ENCODE measurements around the gene SLC46A2. TPM values are rescaled to one million over a fixed set of nuclear protein-coding genes. Genes with fewer than 3 reads are reported as not detected.

Gene SLC46A2
- polyA plus RNA-seq, 1 donor from 2014 or later, result not detected

GRCh38 chr9:112861638-112862555 lies 28.8 kb downstream of the SLC46A2 start:
- Histone ChIP-seq H4K20me1 (ENCODE audit: insufficient read depth) (no peaks in the 10 kb centered on the region), H3K4me2 (ENCODE audit: low read length) (no peak overlapping the region), H3K27ac (ENCODE audit: low read length) (no peak overlapping the region), H3K9me3 (ENCODE audit: low read length) (no peaks in the 10 kb centered on the region), H3K9ac (ENCODE audit: low read length) (no peak overlapping the region), H3K4me3 (ENCODE audit: low read length) (no peak overlapping the region), H3K9me2 (ENCODE audit: insufficient read depth, low read length) (no peaks in the 10 kb centered on the region), H3K36me3 (ENCODE audit: insufficient read depth, low read length) (no peaks in the 10 kb centered on the region), H3K27me3 (ENCODE audit: insufficient read depth, low read depth, low read length) (no peaks in the 10 kb centered on the region), H2AFZ (ENCODE audit: low read depth, low read length) (no peak overlapping the region), H3K79me2 (replicated peaks; ENCODE audit: insufficient read depth, low read length) (no peaks in the 10 kb centered on the region), H3F3A (ENCODE audit: insufficient read depth, low read length, poor library complexity, severe bottlenecking) (no peaks in the 10 kb centered on the region)
- no peak for TF ChIP-seq EP300 (conservative IDR thresholded peaks at IDR 0.05; ENCODE audit: poor library complexity, severe bottlenecking)
- no peak for TF ChIP-seq TAF1 (IDR thresholded peaks at IDR 0.05; ENCODE audit: low read depth)
- TF ChIP-seq, protein P1, sequence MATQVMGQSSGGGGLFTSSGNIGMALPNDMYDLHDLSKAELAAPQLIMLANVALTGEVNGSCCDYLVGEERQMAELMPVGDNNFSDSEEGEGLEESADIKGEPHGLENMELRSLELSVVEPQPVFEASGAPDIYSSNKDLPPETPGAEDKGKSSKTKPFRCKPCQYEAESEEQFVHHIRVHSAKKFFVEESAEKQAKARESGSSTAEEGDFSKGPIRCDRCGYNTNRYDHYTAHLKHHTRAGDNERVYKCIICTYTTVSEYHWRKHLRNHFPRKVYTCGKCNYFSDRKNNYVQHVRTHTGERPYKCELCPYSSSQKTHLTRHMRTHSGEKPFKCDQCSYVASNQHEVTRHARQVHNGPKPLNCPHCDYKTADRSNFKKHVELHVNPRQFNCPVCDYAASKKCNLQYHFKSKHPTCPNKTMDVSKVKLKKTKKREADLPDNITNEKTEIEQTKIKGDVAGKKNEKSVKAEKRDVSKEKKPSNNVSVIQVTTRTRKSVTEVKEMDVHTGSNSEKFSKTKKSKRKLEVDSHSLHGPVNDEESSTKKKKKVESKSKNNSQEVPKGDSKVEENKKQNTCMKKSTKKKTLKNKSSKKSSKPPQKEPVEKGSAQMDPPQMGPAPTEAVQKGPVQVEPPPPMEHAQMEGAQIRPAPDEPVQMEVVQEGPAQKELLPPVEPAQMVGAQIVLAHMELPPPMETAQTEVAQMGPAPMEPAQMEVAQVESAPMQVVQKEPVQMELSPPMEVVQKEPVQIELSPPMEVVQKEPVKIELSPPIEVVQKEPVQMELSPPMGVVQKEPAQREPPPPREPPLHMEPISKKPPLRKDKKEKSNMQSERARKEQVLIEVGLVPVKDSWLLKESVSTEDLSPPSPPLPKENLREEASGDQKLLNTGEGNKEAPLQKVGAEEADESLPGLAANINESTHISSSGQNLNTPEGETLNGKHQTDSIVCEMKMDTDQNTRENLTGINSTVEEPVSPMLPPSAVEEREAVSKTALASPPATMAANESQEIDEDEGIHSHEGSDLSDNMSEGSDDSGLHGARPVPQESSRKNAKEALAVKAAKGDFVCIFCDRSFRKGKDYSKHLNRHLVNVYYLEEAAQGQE (IDR thresholded peaks at IDR 0.05; ENCODE audit: borderline replicate concordance), result no peak
- TF ChIP-seq SMC3 (conservative IDR thresholded peaks at IDR 0.05; ENCODE audit: poor library complexity), result no peak

DNA sequence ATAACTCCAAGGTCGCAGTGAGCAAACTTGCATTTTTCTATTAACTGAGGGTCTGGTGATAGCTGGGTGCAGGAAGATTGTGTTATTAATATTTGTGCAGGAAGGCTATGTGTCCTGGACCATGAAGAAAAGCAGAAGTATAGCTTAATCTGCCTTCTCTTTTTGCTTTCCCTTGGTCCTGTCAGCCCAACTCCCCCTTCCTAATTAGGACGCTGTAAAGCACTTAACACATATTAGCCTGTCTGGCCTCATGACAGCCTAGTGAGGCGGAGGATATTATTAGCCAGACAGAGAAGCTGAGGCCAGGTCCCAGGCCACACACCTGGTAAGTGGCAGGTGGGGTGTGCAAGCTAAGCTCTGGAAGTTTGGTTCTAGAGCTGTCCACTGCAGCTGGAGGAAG lies 29.5 kb downstream of the SLC46A2 start:
- Histone ChIP-seq H3K4me2 (ENCODE audit: low read length) (no peak overlapping the region), H3K27ac (ENCODE audit: low read length) (no peak overlapping the region), H3K4me3 (ENCODE audit: low read length) (no peak overlapping the region), H2AFZ (ENCODE audit: low read depth, low read length) (no peak overlapping the region), H3F3A (ENCODE audit: insufficient read depth, low read length, poor library complexity, severe bottlenecking) (no peaks in the 10 kb centered on the region), H3K79me2 (replicated peaks; ENCODE audit: insufficient read depth, low read length) (no peaks in the 10 kb centered on the region), H3K9me3 (ENCODE audit: low read length) (no peaks in the 10 kb centered on the region), H3K27me3 (ENCODE audit: insufficient read depth, low read depth, low read length) (no peaks in the 10 kb centered on the region), H3K36me3 (ENCODE audit: insufficient read depth, low read length) (no peaks in the 10 kb centered on the region), H3K9me2 (ENCODE audit: insufficient read depth, low read length) (no peaks in the 10 kb centered on the region), H3K9ac (ENCODE audit: low read length) (no peak overlapping the region), H4K20me1 (ENCODE audit: insufficient read depth) (no peaks in the 10 kb centered on the region)
- no peak for TF ChIP-seq TAF1 (IDR thresholded peaks at IDR 0.05; ENCODE audit: low read depth)
- TF ChIP-seq RAD21 (conservative IDR thresholded peaks at IDR 0.05), result no peak
- TF ChIP-seq EZH2 (IDR thresholded peaks at IDR 0.05; ENCODE audit: borderline replicate concordance, insufficient read depth, low read length, poor library complexity, severe bottlenecking), result no peak
- TF ChIP-seq, protein P1 (IDR thresholded peaks at IDR 0.05; ENCODE audit: borderline replicate concordance), result no peak
- TF ChIP-seq EP300 (conservative IDR thresholded peaks at IDR 0.05; ENCODE audit: poor library complexity, severe bottlenecking), result no peak
- no peak for TF ChIP-seq MXI1 (conservative IDR thresholded peaks at IDR 0.05; ENCODE audit: poor library complexity, severe bottlenecking)
- TF ChIP-seq SMC3 (conservative IDR thresholded peaks at IDR 0.05; ENCODE audit: poor library complexity), result no peak
- TF ChIP-seq, protein P2, sequence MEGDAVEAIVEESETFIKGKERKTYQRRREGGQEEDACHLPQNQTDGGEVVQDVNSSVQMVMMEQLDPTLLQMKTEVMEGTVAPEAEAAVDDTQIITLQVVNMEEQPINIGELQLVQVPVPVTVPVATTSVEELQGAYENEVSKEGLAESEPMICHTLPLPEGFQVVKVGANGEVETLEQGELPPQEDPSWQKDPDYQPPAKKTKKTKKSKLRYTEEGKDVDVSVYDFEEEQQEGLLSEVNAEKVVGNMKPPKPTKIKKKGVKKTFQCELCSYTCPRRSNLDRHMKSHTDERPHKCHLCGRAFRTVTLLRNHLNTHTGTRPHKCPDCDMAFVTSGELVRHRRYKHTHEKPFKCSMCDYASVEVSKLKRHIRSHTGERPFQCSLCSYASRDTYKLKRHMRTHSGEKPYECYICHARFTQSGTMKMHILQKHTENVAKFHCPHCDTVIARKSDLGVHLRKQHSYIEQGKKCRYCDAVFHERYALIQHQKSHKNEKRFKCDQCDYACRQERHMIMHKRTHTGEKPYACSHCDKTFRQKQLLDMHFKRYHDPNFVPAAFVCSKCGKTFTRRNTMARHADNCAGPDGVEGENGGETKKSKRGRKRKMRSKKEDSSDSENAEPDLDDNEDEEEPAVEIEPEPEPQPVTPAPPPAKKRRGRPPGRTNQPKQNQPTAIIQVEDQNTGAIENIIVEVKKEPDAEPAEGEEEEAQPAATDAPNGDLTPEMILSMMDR (IDR thresholded peaks at IDR 0.05; ENCODE audit: poor library complexity, severe bottlenecking), result no peak
- no peak for TF ChIP-seq POLR2AphosphoS5 (IDR thresholded peaks at IDR 0.05)

Measured in neural cell (in vitro differentiated cells).